Measurements from ENCODE around the gene STAT3. TPM values are rescaled to one million over a fixed set of nuclear protein-coding genes. Genes with fewer than 3 reads are reported as not detected.

The STAT3 gene
- total and polyA plus RNA-seq, 2 of the 13 experiments (the other 11 are each of a cell fraction or from before 2014, with no cell fraction given), result 61.8 to 62.4 TPM

DNA sequence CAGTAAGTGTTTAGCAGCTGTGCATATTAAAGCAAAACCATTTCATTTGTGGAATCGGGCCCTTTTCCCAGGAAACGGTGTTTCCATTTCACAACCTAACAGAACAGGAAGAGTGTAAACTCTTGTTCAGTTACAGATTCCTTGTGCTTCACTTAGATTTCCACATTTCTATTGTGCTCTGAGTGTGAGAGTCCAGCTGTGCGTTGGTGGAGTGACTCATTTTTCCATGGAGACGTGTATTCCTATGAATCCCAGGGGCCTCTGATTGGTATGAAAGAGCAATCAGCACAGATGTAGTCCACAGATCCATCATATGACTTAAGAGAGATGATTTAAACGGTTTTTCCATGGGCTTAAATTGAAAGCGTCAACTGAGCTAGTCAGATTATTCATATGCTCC lies 48.1 kb upstream of the STAT3 start (continued):
- TF ChIP-seq CEBPB (IDR thresholded peaks at IDR 0.05; ENCODE audit: borderline replicate concordance, low read depth, low read length) (0 out of 2 replicates have a peak, but pooled peaks have one; percentile 73), SOX13 (IDR thresholded peaks at IDR 0.05) (no peak), SOX13 (CRISPR knock-in tag; conservative IDR thresholded peaks at IDR 0.05 in 1 of 2, IDR thresholded peaks at IDR 0.05 in 1 of 2) (peak in 1 of 2 experiments; percentile 60; a peak in 1 of 4 replicates), TEAD3 (CRISPR knock-in tag; optimal IDR thresholded peaks at IDR 0.05; ENCODE audit: borderline replicate concordance) (peak; percentile 46), CEBPG (CRISPR knock-in tag; IDR thresholded peaks at IDR 0.05) (0 out of 2 replicates have a peak, but pooled peaks have one; percentile 2), EP300 (IDR thresholded peaks at IDR 0.05; ENCODE audit: low read depth in 2 of 2, low read length in 2 of 2) (no peak), EP300 (CRISPR knock-in tag; IDR thresholded peaks at IDR 0.05; ENCODE audit: borderline replicate concordance) (0 out of 2 replicates have a peak, but pooled peaks have one; percentile 29), CREB1 (IDR thresholded peaks at IDR 0.05) (no peak), CREB1 (CRISPR knock-in tag; IDR thresholded peaks at IDR 0.05) (peak; percentile 61; the same call in 1 of the 2 replicates), ASH2L (IDR thresholded peaks at IDR 0.05; ENCODE audit: insufficient read length, low read depth, low read length) (peak; percentile 20), ZNF3 (CRISPR knock-in tag; IDR thresholded peaks at IDR 0.05) (peak; percentile 83; the same call in 1 of the 2 replicates), FOSL2 (CRISPR knock-in tag; IDR thresholded peaks at IDR 0.05) (peak; percentile 87), FOSL1 (CRISPR knock-in tag; IDR thresholded peaks at IDR 0.05; ENCODE audit: borderline replicate concordance) (peak; percentile 33; the same call in 1 of the 2 replicates), MEF2D (CRISPR knock-in tag; IDR thresholded peaks at IDR 0.05) (peak; percentile 50; the same call in 1 of the 2 replicates), ZNF343 (CRISPR knock-in tag; IDR thresholded peaks at IDR 0.05) (no peak), ZNF331 (CRISPR knock-in tag; IDR thresholded peaks at IDR 0.05) (0 out of 2 replicates have a peak, but pooled peaks have one; percentile 13), RFX3 (CRISPR knock-in tag; IDR thresholded peaks at IDR 0.05) (0 out of 2 replicates have a peak, but pooled peaks have one; percentile 21)
- TF ChIP-seq, protein P1, sequence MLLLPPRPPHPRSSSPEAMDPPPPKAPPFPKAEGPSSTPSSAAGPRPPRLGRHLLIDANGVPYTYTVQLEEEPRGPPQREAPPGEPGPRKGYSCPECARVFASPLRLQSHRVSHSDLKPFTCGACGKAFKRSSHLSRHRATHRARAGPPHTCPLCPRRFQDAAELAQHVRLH (CRISPR knock-in tag; IDR thresholded peaks at IDR 0.05; ENCODE audit: borderline replicate concordance, low read depth), result no peak
- TF ChIP-seq, protein P2, sequence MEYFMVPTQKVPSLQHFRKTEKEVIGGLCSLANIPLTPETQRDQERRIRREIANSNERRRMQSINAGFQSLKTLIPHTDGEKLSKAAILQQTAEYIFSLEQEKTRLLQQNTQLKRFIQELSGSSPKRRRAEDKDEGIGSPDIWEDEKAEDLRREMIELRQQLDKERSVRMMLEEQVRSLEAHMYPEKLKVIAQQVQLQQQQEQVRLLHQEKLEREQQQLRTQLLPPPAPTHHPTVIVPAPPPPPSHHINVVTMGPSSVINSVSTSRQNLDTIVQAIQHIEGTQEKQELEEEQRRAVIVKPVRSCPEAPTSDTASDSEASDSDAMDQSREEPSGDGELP (IDR thresholded peaks at IDR 0.05; ENCODE audit: borderline replicate concordance, low read depth), result peak; percentile 79; the same call in 1 of the 2 replicates
- TF ChIP-seq, protein P3, sequence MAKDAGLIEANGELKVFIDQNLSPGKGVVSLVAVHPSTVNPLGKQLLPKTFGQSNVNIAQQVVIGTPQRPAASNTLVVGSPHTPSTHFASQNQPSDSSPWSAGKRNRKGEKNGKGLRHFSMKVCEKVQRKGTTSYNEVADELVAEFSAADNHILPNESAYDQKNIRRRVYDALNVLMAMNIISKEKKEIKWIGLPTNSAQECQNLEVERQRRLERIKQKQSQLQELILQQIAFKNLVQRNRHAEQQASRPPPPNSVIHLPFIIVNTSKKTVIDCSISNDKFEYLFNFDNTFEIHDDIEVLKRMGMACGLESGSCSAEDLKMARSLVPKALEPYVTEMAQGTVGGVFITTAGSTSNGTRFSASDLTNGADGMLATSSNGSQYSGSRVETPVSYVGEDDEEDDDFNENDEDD (CRISPR knock-in tag; IDR thresholded peaks at IDR 0.05; ENCODE audit: borderline replicate concordance), result no peak
- TF ChIP-seq, protein P4, sequence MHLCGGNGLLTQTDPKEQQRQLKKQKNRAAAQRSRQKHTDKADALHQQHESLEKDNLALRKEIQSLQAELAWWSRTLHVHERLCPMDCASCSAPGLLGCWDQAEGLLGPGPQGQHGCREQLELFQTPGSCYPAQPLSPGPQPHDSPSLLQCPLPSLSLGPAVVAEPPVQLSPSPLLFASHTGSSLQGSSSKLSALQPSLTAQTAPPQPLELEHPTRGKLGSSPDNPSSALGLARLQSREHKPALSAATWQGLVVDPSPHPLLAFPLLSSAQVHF (CRISPR knock-in tag; IDR thresholded peaks at IDR 0.05), result no peak
- TF ChIP-seq, protein P5, sequence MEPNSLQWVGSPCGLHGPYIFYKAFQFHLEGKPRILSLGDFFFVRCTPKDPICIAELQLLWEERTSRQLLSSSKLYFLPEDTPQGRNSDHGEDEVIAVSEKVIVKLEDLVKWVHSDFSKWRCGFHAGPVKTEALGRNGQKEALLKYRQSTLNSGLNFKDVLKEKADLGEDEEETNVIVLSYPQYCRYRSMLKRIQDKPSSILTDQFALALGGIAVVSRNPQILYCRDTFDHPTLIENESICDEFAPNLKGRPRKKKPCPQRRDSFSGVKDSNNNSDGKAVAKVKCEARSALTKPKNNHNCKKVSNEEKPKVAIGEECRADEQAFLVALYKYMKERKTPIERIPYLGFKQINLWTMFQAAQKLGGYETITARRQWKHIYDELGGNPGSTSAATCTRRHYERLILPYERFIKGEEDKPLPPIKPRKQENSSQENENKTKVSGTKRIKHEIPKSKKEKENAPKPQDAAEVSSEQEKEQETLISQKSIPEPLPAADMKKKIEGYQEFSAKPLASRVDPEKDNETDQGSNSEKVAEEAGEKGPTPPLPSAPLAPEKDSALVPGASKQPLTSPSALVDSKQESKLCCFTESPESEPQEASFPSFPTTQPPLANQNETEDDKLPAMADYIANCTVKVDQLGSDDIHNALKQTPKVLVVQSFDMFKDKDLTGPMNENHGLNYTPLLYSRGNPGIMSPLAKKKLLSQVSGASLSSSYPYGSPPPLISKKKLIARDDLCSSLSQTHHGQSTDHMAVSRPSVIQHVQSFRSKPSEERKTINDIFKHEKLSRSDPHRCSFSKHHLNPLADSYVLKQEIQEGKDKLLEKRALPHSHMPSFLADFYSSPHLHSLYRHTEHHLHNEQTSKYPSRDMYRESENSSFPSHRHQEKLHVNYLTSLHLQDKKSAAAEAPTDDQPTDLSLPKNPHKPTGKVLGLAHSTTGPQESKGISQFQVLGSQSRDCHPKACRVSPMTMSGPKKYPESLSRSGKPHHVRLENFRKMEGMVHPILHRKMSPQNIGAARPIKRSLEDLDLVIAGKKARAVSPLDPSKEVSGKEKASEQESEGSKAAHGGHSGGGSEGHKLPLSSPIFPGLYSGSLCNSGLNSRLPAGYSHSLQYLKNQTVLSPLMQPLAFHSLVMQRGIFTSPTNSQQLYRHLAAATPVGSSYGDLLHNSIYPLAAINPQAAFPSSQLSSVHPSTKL (CRISPR knock-in tag; IDR thresholded peaks at IDR 0.05), result peak; percentile 51; the same call in 1 of the 2 replicates
- TF ChIP-seq, protein P6, sequence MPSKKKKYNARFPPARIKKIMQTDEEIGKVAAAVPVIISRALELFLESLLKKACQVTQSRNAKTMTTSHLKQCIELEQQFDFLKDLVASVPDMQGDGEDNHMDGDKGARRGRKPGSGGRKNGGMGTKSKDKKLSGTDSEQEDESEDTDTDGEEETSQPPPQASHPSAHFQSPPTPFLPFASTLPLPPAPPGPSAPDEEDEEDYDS (CRISPR knock-in tag; IDR thresholded peaks at IDR 0.05), result 0 out of 2 replicates have a peak, but pooled peaks have one; percentile 29
